B cell (primary cell): Measurements from ENCODE around the gene FRMD4B.

Source experiments
- EZH2 ChIP-seq: IDR thresholded peaks from 2 replicates; pipeline ENCODE4 v1.6.1; 2012; ENCODE audit warnings: borderline replicate concordance, low read depth, mild to moderate bottlenecking, moderate library complexity, low read length; ENCODE audit not compliant: insufficient read depth, poor library complexity, severe bottlenecking
- TF ChIP-seq, protein P1 (sequence below): fragments of 200-600 bp; IDR thresholded peaks from one replicate; pipeline ENCODE4 v1.8.0; 2022; ENCODE audit warnings: antibody characterized with exemption, mild to moderate bottlenecking

- TF ChIP-seq, protein P1, sequence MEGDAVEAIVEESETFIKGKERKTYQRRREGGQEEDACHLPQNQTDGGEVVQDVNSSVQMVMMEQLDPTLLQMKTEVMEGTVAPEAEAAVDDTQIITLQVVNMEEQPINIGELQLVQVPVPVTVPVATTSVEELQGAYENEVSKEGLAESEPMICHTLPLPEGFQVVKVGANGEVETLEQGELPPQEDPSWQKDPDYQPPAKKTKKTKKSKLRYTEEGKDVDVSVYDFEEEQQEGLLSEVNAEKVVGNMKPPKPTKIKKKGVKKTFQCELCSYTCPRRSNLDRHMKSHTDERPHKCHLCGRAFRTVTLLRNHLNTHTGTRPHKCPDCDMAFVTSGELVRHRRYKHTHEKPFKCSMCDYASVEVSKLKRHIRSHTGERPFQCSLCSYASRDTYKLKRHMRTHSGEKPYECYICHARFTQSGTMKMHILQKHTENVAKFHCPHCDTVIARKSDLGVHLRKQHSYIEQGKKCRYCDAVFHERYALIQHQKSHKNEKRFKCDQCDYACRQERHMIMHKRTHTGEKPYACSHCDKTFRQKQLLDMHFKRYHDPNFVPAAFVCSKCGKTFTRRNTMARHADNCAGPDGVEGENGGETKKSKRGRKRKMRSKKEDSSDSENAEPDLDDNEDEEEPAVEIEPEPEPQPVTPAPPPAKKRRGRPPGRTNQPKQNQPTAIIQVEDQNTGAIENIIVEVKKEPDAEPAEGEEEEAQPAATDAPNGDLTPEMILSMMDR, result no peak
- no peak for TF ChIP-seq EZH2
Observed at GRCh38 chr3:69160525-69160924, 225.4 kb downstream of the FRMD4B start.
